COLO829 (cell line): ENCODE measurements around the gene WTIP.
"Not testable (repeated sequence)": the region's sequence is repeated elsewhere in the genome, so short reads cannot be mapped to it uniquely, and the experiment has no call there.

Source experiments
- DNase-seq: peaks from one replicate; pipeline ENCODE4 v3.0.0; 2012; ENCODE audit warnings: low spot score

Gene WTIP

GRCh38 chr19:34503531-34504272, 22.1 kb downstream of the WTIP start:
- DNase-seq, result no peak

- no peak for DNase-seq
Measured at GRCh38 chr19:34504273-34504808, 22.8 kb downstream of the WTIP start.

GRCh38 chr19:34504809-34505291, 23.3 kb downstream of the WTIP start:
- DNase-seq, result no peak

GRCh38 chr19:34505321-34506025, 23.9 kb downstream of the WTIP start:
- no peak for DNase-seq

- DNase-seq, result no peak
Measured at GRCh38 chr19:34506026-34506370, 24.4 kb downstream of the WTIP start.

- no peak for DNase-seq
Measured at GRCh38 chr19:34507414-34508067, 26.0 kb downstream of the WTIP start.

GRCh38 chr19:34508540-34508939, 27.0 kb downstream of the WTIP start:
- no peak for DNase-seq

- DNase-seq, result not testable (repeated sequence)
Measured at GRCh38 chr19:34510904-34511303, 29.3 kb downstream of the WTIP start.

- no peak for DNase-seq
Measured at GRCh38 chr19:34512254-34512822, 30.8 kb downstream of the WTIP start.

- DNase-seq, result no peak
Measured at GRCh38 chr19:34513767-34514166, 32.2 kb downstream of the WTIP start.

- DNase-seq, result no peak
Measured at GRCh38 chr19:34519602-34520001, 38.0 kb downstream of the WTIP start.

- DNase-seq, result no peak
Measured at GRCh38 chr19:34523408-34523807, 41.9 kb downstream of the WTIP start.

GRCh38 chr19:34525001-34525400, 43.4 kb downstream of the WTIP start:
- no peak for DNase-seq

GRCh38 chr19:34534206-34534605, 52.6 kb downstream of the WTIP start:
- no peak for DNase-seq

- DNase-seq, result no peak
Measured at GRCh38 chr19:34539396-34539795, 57.8 kb downstream of the WTIP start.

- no peak for DNase-seq
Measured at GRCh38 chr19:34540811-34541557, 59.4 kb downstream of the WTIP start.

- no peak for DNase-seq
Measured at GRCh38 chr19:34549833-34550232, 68.3 kb downstream of the WTIP start.

GRCh38 chr19:34555447-34555846, 73.9 kb downstream of the WTIP start:
- peak; percentile 10 for DNase-seq

- DNase-seq, result peak; percentile 8
Measured at GRCh38 chr19:34556488-34556887, 74.9 kb downstream of the WTIP start.

- DNase-seq, result no peak
Measured at GRCh38 chr19:34559045-34559444, 77.5 kb downstream of the WTIP start.

GRCh38 chr19:34560229-34560628, 78.7 kb downstream of the WTIP start:
- DNase-seq, result no peak
